Thoracic aorta (tissue), 2 donors: ENCODE measurements around the gene GPHN. TPM values are rescaled to one million over a fixed set of nuclear protein-coding genes. Genes with fewer than 3 reads are reported as not detected.
"Not testable (repeated sequence)": the region's sequence is repeated elsewhere in the genome, so short reads cannot be mapped to it uniquely, and the experiment has no call there.

ENCODE experiments used
- ATAC-seq: fragments of 150-250 bp; one replicate; pipeline ENCODE4 v1.8.0; 2017; ENCODE audit warnings: low read depth; ENCODE audit not compliant: insufficient number of reproducible peaks, low FRiP score
- DNase-seq: peaks from one replicate; pipeline ENCODE4 v3.0.0-alpha.2; 2020; ENCODE audit warnings: low spot score
- H3K27ac ChIP-seq, 2 donors: fragments of 200-600 bp; sonication (generic); 1 replicate in 1 of 2; 2 replicates in 1 of 2; pipeline ENCODE4 v1.5.1; 2016; ENCODE audit warnings: mild to moderate bottlenecking in 2 of 2, moderate library complexity in 2 of 2
- H3K27me3 ChIP-seq: fragments of 200-600 bp; sonication (generic); replicated peaks from 2 replicates; pipeline ENCODE4 v1.6.0; 2016; ENCODE audit warnings: mild to moderate bottlenecking; ENCODE audit not compliant: insufficient read depth
- H3K36me3 ChIP-seq: fragments of 200-600 bp; sonication (generic); one replicate; pipeline ENCODE4 v1.5.1; 2016
- H3K4me1 ChIP-seq, 2 donors: fragments of 200-600 bp; sonication (generic); 1 replicate in 1 of 2; 2 replicates in 1 of 2; pipeline versions ENCODE4 v1.5.1 to v1.6.0; 2016; ENCODE audit warnings: low read depth in 2 of 2, mild to moderate bottlenecking in 1 of 2; ENCODE audit not compliant: control insufficient read depth in 1 of 2
- H3K4me3 ChIP-seq: fragments of 200-600 bp; sonication (generic); 2 replicates; pipeline ENCODE4 v1.5.1; 2016; ENCODE audit warnings: mild to moderate bottlenecking
- H3K9me3 ChIP-seq: fragments of 200-600 bp; sonication (generic); 2 replicates; pipeline ENCODE4 v1.5.1; 2016
- CTCF ChIP-seq: fragments of 200-600 bp; sonication (generic); IDR thresholded peaks from one replicate; pipeline ENCODE4 v1.5.1; 2019; ENCODE audit warnings: antibody characterized with exemption
- total RNA-seq, 2 donors: library from RNA; depleted of rRNA; stranded (reverse); fragments of >200 nt; gene quantifications; one replicate each; pipeline versions ENCODE4 v1.1.0 to v1.2.3, GENCODE V29; 2016

Gene GPHN
- total RNA-seq, 2 donors from 2014 or later = 14.0 to 14.2 TPM

- Histone ChIP-seq H3K9me3 (no peaks in the 10 kb centered on the region), H3K4me3 (no peak overlapping the region), H3K36me3 (no peaks in the 10 kb centered on the region), H3K27me3 (no peaks in the 10 kb centered on the region), H3K27ac (no peak overlapping the region), H3K4me1 (peaks cover 0 to 6% of the 10 kb centered on the region in 2 donors)
- DNase-seq (no peak), ATAC-seq (no peak)
- no peak for TF ChIP-seq CTCF
These were observed 31.1 kb downstream of the GPHN start for GRCh38 chr14:66539034-66539433.

GRCh38 chr14:66540038-66540437 is 32.1 kb downstream of the GPHN start:
- no peak for ATAC-seq
- Histone ChIP-seq H3K4me1 (peaks cover 0 to 6% of the 10 kb centered on the region in 2 donors), H3K27me3 (no peaks in the 10 kb centered on the region), H3K4me3 (no peak overlapping the region), H3K9me3 (no peaks in the 10 kb centered on the region), H3K36me3 (no peaks in the 10 kb centered on the region), H3K27ac (no peak overlapping the region)
- TF ChIP-seq CTCF = no peak
- DNase-seq = no peak

- no peaks in the 10 kb centered on the region for H3K9me3 ChIP-seq
- no peak overlapping the region for H3K27ac ChIP-seq
- no peaks in the 10 kb centered on the region for H3K27me3 ChIP-seq
- H3K4me1 ChIP-seq = peaks cover 0 to 6% of the 10 kb centered on the region in 2 donors
- H3K4me3 ChIP-seq = no peak overlapping the region
- DNase-seq = no peak
- no peak for ATAC-seq
- H3K36me3 ChIP-seq = no peaks in the 10 kb centered on the region
- no peak for TF ChIP-seq CTCF
These were observed 33.7 kb downstream of the GPHN start for GRCh38 chr14:66541627-66542026.

GRCh38 chr14:66543996-66544395 is 36.0 kb downstream of the GPHN start:
- peaks cover 0 to 6% of the 10 kb centered on the region in 2 donors for H3K4me1 ChIP-seq
- no peaks in the 10 kb centered on the region for H3K9me3 ChIP-seq
- no peaks in the 10 kb centered on the region for H3K36me3 ChIP-seq
- no peak for TF ChIP-seq CTCF
- no peaks in the 10 kb centered on the region for H3K27me3 ChIP-seq
- H3K27ac ChIP-seq = no peak overlapping the region
- H3K4me3 ChIP-seq = no peak overlapping the region
- DNase-seq = no peak
- no peak for ATAC-seq

- not testable (repeated sequence) for H3K27me3 ChIP-seq, H3K36me3 ChIP-seq, H3K4me3 ChIP-seq, H3K9me3 ChIP-seq, ATAC-seq, H3K4me1 ChIP-seq, DNase-seq, H3K27ac ChIP-seq
These were observed 37.2 kb downstream of the GPHN start for GRCh38 chr14:66545191-66545590.

GRCh38 chr14:66545751-66546150 is 37.8 kb downstream of the GPHN start:
- not testable (repeated sequence) for H3K36me3 ChIP-seq, H3K27me3 ChIP-seq, H3K27ac ChIP-seq, H3K4me3 ChIP-seq, DNase-seq, H3K4me1 ChIP-seq, ATAC-seq, H3K9me3 ChIP-seq
